ENCODE measurements around the gene CPLX4.

The CPLX4 gene

DNA sequence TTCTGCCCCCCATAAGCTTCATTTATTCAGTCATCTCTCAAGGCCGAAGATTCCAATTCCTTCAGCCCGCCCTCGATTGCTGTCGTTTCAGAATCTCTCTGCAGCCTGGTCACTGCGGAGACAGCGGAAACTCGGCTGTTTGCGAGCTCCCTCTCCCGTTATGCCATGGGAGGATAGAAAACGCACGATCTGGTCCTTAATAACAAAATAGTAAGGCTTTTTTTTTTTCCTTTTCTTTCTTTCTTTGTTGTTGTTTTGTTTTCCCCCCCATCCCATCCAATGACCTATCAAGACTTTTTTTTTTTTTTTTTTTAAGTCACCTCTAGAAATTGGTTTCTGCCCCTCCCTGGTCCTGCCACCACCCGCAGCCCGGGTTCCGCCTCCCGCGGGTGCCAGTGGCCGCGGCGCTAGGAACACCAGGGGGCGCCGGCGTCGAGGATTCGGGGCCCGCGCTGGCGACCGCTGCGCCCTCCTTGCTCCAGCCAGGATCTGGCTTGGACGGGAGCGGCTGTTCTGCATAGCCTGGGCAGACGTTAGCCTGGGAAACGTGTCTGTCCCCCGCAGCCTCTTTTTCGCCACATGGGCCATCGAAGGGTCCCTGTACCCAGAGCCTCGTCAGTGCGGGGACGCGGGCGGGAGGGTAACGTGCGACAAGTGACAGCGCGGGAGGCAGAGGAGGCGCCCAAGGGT, 10.1 kb downstream of the CPLX4 start:
- DNase-seq (ENCODE audit: low read depth in 1 of 2, low spot score in 1 of 2) = peak; percentile 53 to 56

DNA sequence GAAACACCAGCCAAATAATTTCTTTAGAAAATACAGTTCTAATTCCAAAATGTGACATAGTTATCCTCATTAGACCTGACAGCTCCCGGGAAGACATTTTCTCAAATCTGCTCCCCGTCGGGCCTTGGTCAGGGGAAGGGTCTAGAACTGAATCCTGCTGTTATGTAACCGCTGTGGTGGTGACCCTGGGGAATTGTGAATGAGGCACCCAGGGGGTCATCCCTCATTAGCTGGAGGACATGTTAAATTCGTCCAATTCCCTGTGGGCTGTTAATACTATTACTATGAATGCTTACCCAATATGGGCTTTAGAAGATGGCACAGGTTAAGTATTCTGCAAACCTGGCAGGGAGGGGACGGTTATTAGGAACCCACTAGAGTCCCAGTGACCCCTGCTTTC, 11.8 kb downstream of the CPLX4 start:
- DNase-seq (ENCODE audit: low read depth in 1 of 2, low spot score in 1 of 2) = no peak

DNA sequence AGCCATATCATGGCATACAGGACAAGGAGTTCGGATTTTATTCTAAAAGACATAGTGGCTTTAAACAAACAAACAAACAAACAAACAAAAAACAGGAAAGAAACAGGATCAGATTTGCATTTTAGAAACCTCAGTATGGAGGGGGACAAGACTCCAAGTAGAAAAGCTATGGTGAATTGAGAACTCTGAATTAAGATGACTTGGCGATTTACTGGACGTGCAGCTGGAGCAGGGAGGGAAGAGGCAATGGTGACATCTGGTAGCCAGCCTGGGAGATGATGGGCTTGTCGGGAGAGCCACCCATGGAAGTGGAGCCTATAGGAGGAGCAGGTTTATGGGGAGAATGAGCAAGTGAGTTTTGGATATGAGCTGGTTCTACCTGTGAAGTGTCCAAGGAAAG, 13.2 kb downstream of the CPLX4 start:
- DNase-seq (ENCODE audit: low read depth in 1 of 2, low spot score in 1 of 2) = no peak

DNA sequence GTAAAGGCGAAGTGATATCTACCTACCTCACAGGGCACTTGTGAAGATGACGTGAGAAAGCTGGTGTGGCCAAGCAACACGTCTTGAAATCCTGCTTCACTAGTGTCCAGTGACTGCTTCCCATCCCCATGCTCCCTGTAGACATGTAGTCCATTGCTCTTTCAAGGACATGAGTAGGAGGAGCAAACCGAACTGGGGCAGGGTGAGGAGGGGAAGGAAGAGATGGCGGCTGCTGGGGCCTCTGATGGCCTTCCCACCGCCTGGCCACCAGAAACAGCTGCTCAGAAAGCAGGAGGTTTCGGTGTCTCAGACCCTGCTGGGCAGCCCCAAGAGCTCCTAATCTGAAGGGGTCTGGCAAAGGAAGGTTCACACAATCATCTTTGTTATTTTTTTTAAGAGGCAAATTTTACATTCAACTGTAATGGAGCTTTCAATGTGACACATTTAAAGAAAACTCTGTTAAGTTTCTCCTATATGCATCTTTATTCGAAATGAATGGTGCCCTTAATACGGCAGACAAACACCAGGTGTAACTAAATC, 14.7 kb downstream of the CPLX4 start:
- DNase-seq (ENCODE audit: low read depth in 1 of 2, low spot score in 1 of 2) = no peak

GRCh38 chr18:59303006-59303405, 15.4 kb downstream of the CPLX4 start:
- DNase-seq (ENCODE audit: low read depth in 1 of 2, low spot score in 1 of 2) = no peak

DNA sequence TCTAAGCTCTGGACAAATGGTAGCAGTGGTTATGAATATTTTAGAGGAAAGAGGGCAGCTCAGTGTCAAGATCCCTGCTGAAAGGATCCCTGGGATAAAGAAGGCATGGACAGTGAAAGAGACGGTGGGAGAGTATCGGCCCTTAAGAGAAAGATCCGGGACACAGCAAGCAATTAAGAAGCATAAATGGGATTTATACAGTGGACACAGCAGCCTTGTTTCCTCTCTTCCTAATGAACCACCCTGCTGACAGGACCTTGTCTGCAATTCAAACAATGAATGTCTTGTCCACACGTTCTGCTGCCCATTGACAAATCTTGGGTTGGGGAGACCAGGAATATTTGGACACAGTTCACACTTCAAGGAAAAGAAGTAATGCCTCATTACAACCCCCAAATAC, 16.5 kb downstream of the CPLX4 start:
- DNase-seq (ENCODE audit: low read depth in 1 of 2, low spot score in 1 of 2) = no peak

DNA sequence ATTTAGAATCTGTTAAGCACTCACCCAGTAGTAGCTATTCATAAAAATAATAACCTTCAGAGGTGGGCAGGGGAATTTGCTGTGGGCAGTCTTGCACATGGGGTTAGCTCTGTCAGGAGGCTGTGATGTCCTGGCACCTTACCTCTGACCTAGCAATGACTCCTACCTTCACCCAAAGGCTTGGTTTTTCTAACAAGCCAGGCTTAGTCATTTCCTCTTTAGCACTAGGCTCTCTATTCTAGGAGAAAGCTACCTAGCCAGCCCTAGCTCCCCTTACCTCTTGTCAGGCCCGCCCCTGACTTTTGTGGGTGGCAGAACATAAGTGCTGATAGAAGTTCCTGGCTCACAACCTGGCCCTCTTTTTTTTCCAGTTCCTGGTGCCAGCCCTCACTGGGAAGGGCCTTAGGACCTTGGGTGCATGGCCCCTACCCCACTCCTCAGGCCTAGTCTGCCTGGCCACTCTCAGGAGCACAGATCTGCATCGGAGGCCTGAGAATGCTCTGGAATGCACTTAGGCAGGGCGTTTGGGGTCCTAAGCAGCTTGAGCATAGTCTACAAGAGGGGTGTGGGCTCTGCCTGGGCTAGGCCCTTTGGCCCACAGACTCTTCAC, 17.7 kb downstream of the CPLX4 start:
- DNase-seq (ENCODE audit: low read depth in 1 of 2, low spot score in 1 of 2) = no peak

GRCh38 chr18:59298871-59299270, 19.6 kb downstream of the CPLX4 start:
- DNase-seq (ENCODE audit: low read depth in 1 of 2, low spot score in 1 of 2) = no peak

GRCh38 chr18:59293317-59293716, 25.1 kb downstream of the CPLX4 start:
- DNase-seq (ENCODE audit: low read depth in 1 of 2, low spot score in 1 of 2) = no peak

GRCh38 chr18:59286341-59286740, 32.1 kb downstream of the CPLX4 start:
- no peak for DNase-seq (ENCODE audit: low read depth in 1 of 2, low spot score in 1 of 2)

- no peak for DNase-seq (ENCODE audit: low read depth in 1 of 2, low spot score in 1 of 2)
Observed at GRCh38 chr18:59282341-59282740, 36.1 kb downstream of the CPLX4 start.

GRCh38 chr18:59279722-59280121, 38.7 kb downstream of the CPLX4 start:
- no peak for DNase-seq (ENCODE audit: low read depth in 1 of 2, low spot score in 1 of 2)

GRCh38 chr18:59279193-59279592, 39.3 kb downstream of the CPLX4 start:
- DNase-seq (ENCODE audit: low read depth in 1 of 2, low spot score in 1 of 2) = no peak

DNA sequence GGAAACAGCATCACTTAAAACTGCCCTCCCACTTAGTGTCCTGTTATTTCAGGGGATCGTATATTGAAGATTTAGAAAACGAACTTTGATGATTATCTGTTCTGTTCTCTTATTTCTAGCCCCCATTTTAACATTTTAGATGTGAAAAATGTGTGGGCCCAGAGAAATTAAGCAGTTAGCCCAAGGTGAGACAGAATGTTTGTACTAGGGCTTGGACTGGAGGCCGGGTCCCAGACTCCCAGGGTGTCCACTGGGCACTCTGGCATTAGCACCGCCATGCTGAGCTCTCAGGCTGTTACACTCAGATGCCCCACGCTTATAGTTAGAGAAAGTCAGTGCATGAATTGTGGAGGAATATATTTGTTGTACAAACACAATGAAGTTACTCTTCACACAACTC, 39.7 kb downstream of the CPLX4 start:
- DNase-seq (ENCODE audit: low read depth in 1 of 2, low spot score in 1 of 2) = no peak

DNA sequence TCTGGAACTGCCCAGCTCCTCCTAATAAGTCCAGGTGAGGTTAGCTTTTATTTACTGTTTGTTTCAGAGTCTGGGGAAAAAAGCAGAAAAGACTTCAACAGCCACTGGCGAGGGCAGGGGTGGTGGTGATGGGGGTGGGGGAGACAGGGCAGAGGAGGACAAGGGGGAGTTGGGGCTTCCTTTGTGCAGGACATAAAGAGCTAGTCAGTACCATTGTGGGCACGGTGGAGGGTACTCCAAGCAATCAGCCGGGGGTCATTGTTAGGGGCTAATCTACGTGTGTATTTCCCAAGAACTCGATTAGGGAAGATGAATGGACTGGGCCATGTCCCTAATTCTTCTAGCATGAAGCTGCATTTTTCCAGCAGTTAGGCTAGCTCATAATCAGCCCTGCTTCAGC, 42.4 kb downstream of the CPLX4 start:
- DNase-seq (ENCODE audit: low read depth in 1 of 2, low spot score in 1 of 2) = no peak

DNA sequence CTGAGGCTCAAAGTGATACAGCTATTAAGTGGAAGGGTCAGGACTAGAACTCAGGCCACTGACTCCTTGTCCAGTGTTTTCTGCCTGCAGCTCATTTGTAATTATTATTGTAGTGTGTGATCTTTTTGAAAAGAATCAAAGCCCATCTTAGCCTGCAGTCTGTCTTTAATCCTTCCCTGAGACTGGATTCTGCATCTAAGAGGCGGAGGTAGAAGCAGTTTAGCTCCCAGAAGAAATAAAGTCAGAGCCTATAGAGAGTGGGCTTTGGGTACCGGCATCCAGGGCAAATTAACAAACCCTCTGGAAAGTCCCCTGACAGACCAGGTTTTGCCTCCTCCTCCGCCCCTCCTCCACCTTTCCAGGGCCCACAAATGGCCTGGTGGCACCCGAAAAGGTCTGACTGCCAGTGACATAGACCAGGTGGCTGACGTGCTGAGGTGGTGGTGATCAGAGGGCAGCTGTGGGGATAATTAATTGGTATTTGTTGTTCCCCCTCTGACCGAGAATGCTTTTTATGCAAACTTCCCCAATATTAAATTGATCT, 43.0 kb downstream of the CPLX4 start:
- no peak for DNase-seq (ENCODE audit: low read depth in 1 of 2, low spot score in 1 of 2)

DNA sequence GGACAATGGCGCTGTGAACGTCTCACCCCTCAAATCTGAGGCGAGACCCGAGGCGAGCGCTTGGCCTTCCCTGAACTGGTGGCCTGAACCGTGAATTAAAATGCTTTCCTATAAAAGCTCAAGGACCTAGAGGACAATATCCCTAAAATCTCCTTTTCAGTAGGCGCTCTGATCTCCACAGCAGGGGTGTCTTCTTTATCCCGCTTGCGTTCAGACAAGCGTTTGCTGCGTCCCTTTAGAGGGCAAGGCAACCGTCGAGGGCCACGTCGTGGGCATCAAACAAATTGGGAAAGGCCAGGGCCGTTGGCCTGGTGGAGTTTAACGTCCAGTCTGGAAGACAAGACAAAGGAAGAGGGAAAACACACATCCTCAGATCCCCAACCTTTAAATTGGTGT, 43.9 kb downstream of the CPLX4 start:
- no peak for DNase-seq (ENCODE audit: low read depth in 1 of 2, low spot score in 1 of 2)

- no peak for DNase-seq (ENCODE audit: low read depth in 1 of 2, low spot score in 1 of 2)
Observed at GRCh38 chr18:59273759-59274532, 44.5 kb downstream of the CPLX4 start.

DNA sequence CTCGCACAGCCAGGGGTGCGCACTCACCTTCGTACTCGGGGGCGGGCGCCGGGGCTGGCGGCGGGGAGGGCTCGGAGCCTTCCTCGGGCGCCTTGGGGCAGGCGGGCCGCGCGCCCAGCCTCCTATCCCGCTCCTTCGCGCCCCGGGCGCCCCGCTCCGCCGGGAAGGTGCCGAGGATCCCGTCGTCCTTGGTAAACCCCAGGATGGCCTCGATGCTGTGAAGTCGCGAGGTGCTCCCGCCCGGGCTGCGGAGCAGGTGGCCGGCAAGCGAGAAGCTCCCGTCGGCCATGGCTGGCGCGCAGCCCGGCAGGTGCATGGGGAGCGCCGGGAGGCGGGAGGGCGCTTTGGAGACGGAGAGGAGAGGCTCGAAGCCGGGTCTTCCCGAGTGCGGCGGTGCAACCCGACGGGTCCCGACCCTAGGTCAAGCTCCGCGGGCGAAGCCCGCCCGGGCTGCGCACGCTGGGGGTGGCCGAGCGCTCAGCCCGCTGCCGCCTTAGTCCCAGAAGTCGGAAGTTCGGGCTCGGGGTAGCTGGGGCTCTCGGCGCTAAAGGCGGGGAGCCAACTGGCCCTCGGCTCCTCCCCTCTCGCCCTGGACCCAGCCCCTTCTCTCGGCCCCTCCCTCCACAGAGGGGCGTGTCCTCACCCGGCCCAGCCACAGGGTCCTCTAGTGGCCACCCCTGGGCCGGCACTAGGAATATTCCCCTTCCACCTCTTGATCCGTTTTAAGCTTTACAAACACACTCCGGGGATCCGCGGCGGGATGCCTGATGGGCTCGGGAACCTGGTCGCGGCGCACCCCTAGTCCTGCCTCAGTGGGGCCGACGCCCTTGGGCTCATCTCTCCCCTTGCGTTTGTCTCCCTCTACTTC, 45.3 kb downstream of the CPLX4 start, which contains the start of gene RAX:
Gene RAX (minus strand): TSS at position 564 of the 868 bp plus-strand sequence. CDS start 248 bp downstream, at position 316.
- DNase-seq (ENCODE audit: low read depth in 1 of 2, low spot score in 1 of 2) = no peak

GRCh38 chr18:59272221-59272888, 46.1 kb downstream of the CPLX4 start:
- DNase-seq (ENCODE audit: low read depth in 1 of 2, low spot score in 1 of 2) = no peak
